ENCODE measurements around the gene SARS1.

DNA sequence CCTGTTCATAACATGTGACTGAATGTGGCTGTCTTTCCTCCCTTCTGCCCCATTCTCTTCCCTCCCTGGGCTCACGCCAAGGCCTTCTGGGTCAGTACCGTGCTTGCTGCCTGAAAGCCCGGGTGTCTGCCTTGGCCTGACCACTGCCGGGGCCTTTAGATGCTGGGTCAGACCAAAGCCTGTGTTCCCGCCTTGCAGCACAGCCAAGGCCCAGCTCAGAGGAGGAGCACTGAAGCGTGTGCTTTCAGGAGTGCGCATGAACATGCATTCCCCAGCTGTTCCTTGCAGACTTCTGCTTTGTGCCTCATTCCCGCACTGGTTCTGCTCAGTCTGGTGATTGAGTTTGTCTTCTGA, 27.0 kb upstream of the SARS1 start:
- TF ChIP-seq, protein P1, sequence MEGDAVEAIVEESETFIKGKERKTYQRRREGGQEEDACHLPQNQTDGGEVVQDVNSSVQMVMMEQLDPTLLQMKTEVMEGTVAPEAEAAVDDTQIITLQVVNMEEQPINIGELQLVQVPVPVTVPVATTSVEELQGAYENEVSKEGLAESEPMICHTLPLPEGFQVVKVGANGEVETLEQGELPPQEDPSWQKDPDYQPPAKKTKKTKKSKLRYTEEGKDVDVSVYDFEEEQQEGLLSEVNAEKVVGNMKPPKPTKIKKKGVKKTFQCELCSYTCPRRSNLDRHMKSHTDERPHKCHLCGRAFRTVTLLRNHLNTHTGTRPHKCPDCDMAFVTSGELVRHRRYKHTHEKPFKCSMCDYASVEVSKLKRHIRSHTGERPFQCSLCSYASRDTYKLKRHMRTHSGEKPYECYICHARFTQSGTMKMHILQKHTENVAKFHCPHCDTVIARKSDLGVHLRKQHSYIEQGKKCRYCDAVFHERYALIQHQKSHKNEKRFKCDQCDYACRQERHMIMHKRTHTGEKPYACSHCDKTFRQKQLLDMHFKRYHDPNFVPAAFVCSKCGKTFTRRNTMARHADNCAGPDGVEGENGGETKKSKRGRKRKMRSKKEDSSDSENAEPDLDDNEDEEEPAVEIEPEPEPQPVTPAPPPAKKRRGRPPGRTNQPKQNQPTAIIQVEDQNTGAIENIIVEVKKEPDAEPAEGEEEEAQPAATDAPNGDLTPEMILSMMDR (IDR thresholded peaks at IDR 0.05; ENCODE audit: poor library complexity), result no peak
- TF ChIP-seq EZH2 (IDR thresholded peaks at IDR 0.05; ENCODE audit: borderline replicate concordance), result no peak

Measured in hepatocyte (in vitro differentiated cells).